ENCODE data around the gene MEST. TPM values are rescaled to one million over a fixed set of nuclear protein-coding genes. Genes with fewer than 3 reads are reported as not detected.
A peak's percentile ranks its signal among the peaks of the same experiment; 100 is the strongest.

Gene MEST
- polyA plus RNA-seq, 4 donors = 15.9 to 119 (median 21.1) TPM

- no peaks in the 10 kb centered on the region for H3K27me3 ChIP-seq (ENCODE audit: control insufficient read depth in 3 of 3, insufficient read depth in 3 of 3, low read length in 3 of 3)
- WGBS, 3 donors = 8 to 21% (median 17%) methylated on average over 5 to 6 of the region's 6 CpGs
- H3K27ac ChIP-seq (ENCODE audit: low read depth in 1 of 3, low read length in 2 of 3) = peak overlapping the region; percentile 87
- DNase-seq (no peak), FAIRE-seq (no peak)
- H3K4me1 ChIP-seq (ENCODE audit: control insufficient read depth in 3 of 3, insufficient read depth in 2 of 3, low read depth in 1 of 3, low read length in 2 of 3) = peaks cover 0 to 26% (median 0%) of the 10 kb centered on the region in 3 donors
- peaks cover 0 to 4% (median 0%) of the 10 kb centered on the region in 3 donors for H3K36me3 ChIP-seq (ENCODE audit: control insufficient read depth in 3 of 3, insufficient read depth in 2 of 3, low read depth in 1 of 3, low read length in 3 of 3)
- peaks cover 0 to 8% of the 10 kb centered on the region in 2 donors for H3K9me3 ChIP-seq (ENCODE audit: control insufficient read depth in 2 of 2, insufficient read depth in 1 of 2, low read depth in 1 of 2, low read length in 1 of 2)
- peak overlapping the region; percentile 38 to 74 (median 70) for H3K4me3 ChIP-seq (ENCODE audit: low read depth in 1 of 3, low read length in 3 of 3)
Observed at GRCh38 chr7:130486954-130487436, 4.9 kb upstream of the MEST start.

- WGBS, 3 donors = 79 to 90% (median 86%) methylated on average over 7 of the region's 7 CpGs
- DNase-seq (no peak), FAIRE-seq (no peak)
- Histone ChIP-seq H3K27ac (ENCODE audit: low read depth in 1 of 3, low read length in 2 of 3) (peak overlapping the region in 1 of 3 donors; percentile 61), H3K4me3 (ENCODE audit: low read depth in 1 of 3, low read length in 3 of 3) (no peak overlapping the region), H3K9me3 (ENCODE audit: control insufficient read depth in 2 of 2, insufficient read depth in 1 of 2, low read depth in 1 of 2, low read length in 1 of 2) (peaks cover 0 to 18% of the 10 kb centered on the region in 2 donors), H3K27me3 (ENCODE audit: control insufficient read depth in 3 of 3, insufficient read depth in 3 of 3, low read length in 3 of 3) (no peaks in the 10 kb centered on the region), H3K4me1 (ENCODE audit: control insufficient read depth in 3 of 3, insufficient read depth in 2 of 3, low read depth in 1 of 3, low read length in 2 of 3) (peaks cover 0 to 26% (median 0%) of the 10 kb centered on the region in 3 donors), H3K36me3 (ENCODE audit: control insufficient read depth in 3 of 3, insufficient read depth in 2 of 3, low read depth in 1 of 3, low read length in 3 of 3) (peaks cover 0 to 4% (median 0%) of the 10 kb centered on the region in 3 donors)
Observed at GRCh38 chr7:130488392-130489139, 3.3 kb upstream of the MEST start.

DNA sequence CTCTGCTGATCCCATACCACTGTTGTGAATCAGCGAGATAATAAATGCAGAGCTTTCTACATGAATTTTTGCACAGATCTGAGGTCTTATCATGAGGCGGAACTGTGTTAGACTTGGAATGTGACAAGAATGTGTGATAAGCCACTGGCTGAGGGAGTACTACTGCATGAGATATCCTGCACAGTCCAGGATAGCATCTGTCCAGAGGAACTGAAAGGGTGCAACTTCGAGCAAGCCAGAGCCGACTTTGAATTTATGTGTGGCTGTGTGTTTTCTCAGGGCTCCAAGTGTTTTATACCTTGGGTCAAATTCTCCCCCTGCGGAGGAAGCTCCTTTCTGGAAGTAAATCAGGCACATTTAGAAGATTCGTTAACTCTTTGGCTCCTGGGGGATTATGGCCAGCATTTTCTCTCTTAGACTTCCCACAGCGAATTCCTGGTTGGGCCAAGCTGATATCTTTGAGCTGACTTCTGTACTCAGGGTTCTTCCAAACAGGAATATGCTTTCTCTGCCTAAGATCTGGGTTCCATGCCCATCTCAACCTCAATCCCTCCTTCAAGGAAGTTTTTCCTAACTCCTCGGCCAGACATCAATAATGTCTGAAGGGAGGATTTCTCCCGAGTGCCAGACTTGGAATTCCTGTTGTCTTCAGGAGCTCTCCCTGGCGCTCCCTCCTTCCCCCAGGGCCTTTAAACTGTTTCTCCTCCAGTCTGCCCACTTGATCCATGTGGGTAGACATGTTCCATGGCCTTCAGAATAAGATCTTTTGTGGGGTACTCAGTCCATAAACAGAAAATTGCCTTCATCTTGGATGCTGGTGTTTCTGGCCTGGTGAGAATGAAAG lies 2.5 kb upstream of the MEST start:
- 75 to 82% (median 78%) methylated on average over 10 of the region's 10 CpGs for WGBS, 3 donors
- FAIRE-seq (no peak), DNase-seq (no peak)
- no peaks in the 10 kb centered on the region for H3K27me3 ChIP-seq (ENCODE audit: control insufficient read depth in 3 of 3, insufficient read depth in 3 of 3, low read length in 3 of 3)
- peak overlapping the region in 1 of 3 donors; percentile 61 for H3K27ac ChIP-seq (ENCODE audit: low read depth in 1 of 3, low read length in 2 of 3)
- H3K4me3 ChIP-seq (ENCODE audit: low read depth in 1 of 3, low read length in 3 of 3) = no peak overlapping the region
- peaks cover 0 to 4% (median 0%) of the 10 kb centered on the region in 3 donors for H3K36me3 ChIP-seq (ENCODE audit: control insufficient read depth in 3 of 3, insufficient read depth in 2 of 3, low read depth in 1 of 3, low read length in 3 of 3)
- peaks cover 0 to 30% (median 0%) of the 10 kb centered on the region in 3 donors for H3K4me1 ChIP-seq (ENCODE audit: control insufficient read depth in 3 of 3, insufficient read depth in 2 of 3, low read depth in 1 of 3, low read length in 2 of 3)
- peaks cover 0 to 18% of the 10 kb centered on the region in 2 donors for H3K9me3 ChIP-seq (ENCODE audit: control insufficient read depth in 2 of 2, insufficient read depth in 1 of 2, low read depth in 1 of 2, low read length in 1 of 2)

GRCh38 chr7:130490311-130490791 lies 1.5 kb upstream of the MEST start:
- H3K4me3 ChIP-seq (ENCODE audit: low read depth in 1 of 3, low read length in 3 of 3) = peak overlapping the region in 1 of 3 donors; percentile 30
- H3K4me1 ChIP-seq (ENCODE audit: control insufficient read depth in 3 of 3, insufficient read depth in 2 of 3, low read depth in 1 of 3, low read length in 2 of 3) = peaks cover 0 to 32% (median 0%) of the 10 kb centered on the region in 3 donors
- DNase-seq (no peak), FAIRE-seq (no peak)
- peaks cover 0 to 4% (median 0%) of the 10 kb centered on the region in 3 donors for H3K36me3 ChIP-seq (ENCODE audit: control insufficient read depth in 3 of 3, insufficient read depth in 2 of 3, low read depth in 1 of 3, low read length in 3 of 3)
- no peaks in the 10 kb centered on the region for H3K27me3 ChIP-seq (ENCODE audit: control insufficient read depth in 3 of 3, insufficient read depth in 3 of 3, low read length in 3 of 3)
- peak overlapping the region in 1 of 3 donors; percentile 61 for H3K27ac ChIP-seq (ENCODE audit: low read depth in 1 of 3, low read length in 2 of 3)
- WGBS, 3 donors = 76 to 87% (median 85%) methylated on average over 21 of the region's 21 CpGs
- H3K9me3 ChIP-seq (ENCODE audit: control insufficient read depth in 2 of 2, insufficient read depth in 1 of 2, low read depth in 1 of 2, low read length in 1 of 2) = peaks cover 0 to 18% of the 10 kb centered on the region in 2 donors

DNA sequence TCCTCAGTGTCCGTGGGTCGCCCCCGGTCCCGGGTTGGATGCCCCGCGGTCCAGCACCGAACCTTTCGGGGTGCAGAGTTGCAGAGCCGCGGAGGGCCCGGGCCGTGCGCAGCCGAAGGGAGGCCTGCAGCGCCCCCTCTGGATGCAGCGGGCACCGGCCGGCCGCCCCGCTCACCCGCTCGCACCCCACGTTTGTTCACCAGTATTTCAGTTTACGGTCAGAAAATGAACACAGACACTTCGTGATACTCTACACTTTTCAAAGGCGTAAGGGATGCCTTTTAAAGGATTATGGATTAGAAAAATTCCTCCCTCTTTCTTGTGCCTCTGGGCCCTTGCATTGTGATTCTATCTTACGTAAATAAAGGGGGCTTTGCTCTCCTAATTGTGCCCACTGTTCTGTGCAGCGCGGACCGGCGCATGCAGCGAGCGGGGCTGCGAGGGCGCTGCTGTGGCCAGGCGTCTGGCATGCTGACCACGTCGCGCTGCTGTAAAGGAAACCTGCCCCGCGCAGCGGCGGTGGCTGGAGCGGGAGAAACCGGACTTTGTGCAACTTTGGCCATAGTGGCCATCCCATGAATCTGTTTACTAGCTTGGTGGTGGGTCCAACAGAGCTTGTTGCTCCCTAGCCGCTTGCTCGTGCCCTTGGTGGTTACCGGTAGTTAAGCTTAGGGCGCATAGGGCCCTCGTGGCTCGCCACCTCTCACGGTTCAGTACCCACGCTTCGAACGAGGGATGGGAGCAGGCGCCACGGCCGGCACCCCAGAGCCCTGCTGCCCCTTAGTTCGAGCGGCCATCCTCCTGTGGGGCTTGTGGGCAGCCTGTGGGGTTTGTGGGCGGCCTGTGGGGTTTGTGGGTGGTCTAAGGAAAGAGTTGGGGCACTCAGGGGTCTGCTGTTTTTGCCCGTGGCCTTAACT lies 739 bp upstream of the MEST start:
- DNase-seq (peak in 1 of 2 donors; percentile 69), FAIRE-seq (no peak)
- peaks cover 0 to 27% (median 0%) of the 10 kb centered on the region in 3 donors for H3K4me1 ChIP-seq (ENCODE audit: control insufficient read depth in 3 of 3, insufficient read depth in 2 of 3, low read depth in 1 of 3, low read length in 2 of 3)
- peak overlapping the region in 1 of 3 donors; percentile 72 for H3K27ac ChIP-seq (ENCODE audit: low read depth in 1 of 3, low read length in 2 of 3)
- WGBS, 3 donors = 55 to 56% (median 55%) methylated on average over 61 to 62 of the region's 62 CpGs
- peaks cover 0 to 4% (median 0%) of the 10 kb centered on the region in 3 donors for H3K36me3 ChIP-seq (ENCODE audit: control insufficient read depth in 3 of 3, insufficient read depth in 2 of 3, low read depth in 1 of 3, low read length in 3 of 3)
- peaks cover 0 to 15% of the 10 kb centered on the region in 2 donors for H3K9me3 ChIP-seq (ENCODE audit: control insufficient read depth in 2 of 2, insufficient read depth in 1 of 2, low read depth in 1 of 2, low read length in 1 of 2)
- H3K27me3 ChIP-seq (ENCODE audit: control insufficient read depth in 3 of 3, insufficient read depth in 3 of 3, low read length in 3 of 3) = no peaks in the 10 kb centered on the region
- peak overlapping the region in 2 of 3 donors; percentile 39 to 58 for H3K4me3 ChIP-seq (ENCODE audit: low read depth in 1 of 3, low read length in 3 of 3)

GRCh38 chr7:130492523-130493274 lies 814 bp downstream of the MEST start:
- Histone ChIP-seq H3K27me3 (ENCODE audit: control insufficient read depth in 3 of 3, insufficient read depth in 3 of 3, low read length in 3 of 3) (no peaks in the 10 kb centered on the region), H3K36me3 (ENCODE audit: control insufficient read depth in 3 of 3, insufficient read depth in 2 of 3, low read depth in 1 of 3, low read length in 3 of 3) (peaks cover 0 to 9% (median 0%) of the 10 kb centered on the region in 3 donors), H3K4me1 (ENCODE audit: control insufficient read depth in 3 of 3, insufficient read depth in 2 of 3, low read depth in 1 of 3, low read length in 2 of 3) (peaks cover 0 to 23% (median 0%) of the 10 kb centered on the region in 3 donors), H3K27ac (ENCODE audit: low read depth in 1 of 3, low read length in 2 of 3) (peak overlapping the region in 1 of 3 donors; percentile 4), H3K4me3 (ENCODE audit: low read depth in 1 of 3, low read length in 3 of 3) (peak overlapping the region in 2 of 3 donors; percentile 39 to 58), H3K9me3 (ENCODE audit: control insufficient read depth in 2 of 2, insufficient read depth in 1 of 2, low read depth in 1 of 2, low read length in 1 of 2) (peaks cover 0 to 15% of the 10 kb centered on the region in 2 donors)
- 58 to 81% (median 76%) methylated on average over 50 of the region's 50 CpGs for WGBS, 3 donors
- DNase-seq (no peak), FAIRE-seq (no peak)

DNA sequence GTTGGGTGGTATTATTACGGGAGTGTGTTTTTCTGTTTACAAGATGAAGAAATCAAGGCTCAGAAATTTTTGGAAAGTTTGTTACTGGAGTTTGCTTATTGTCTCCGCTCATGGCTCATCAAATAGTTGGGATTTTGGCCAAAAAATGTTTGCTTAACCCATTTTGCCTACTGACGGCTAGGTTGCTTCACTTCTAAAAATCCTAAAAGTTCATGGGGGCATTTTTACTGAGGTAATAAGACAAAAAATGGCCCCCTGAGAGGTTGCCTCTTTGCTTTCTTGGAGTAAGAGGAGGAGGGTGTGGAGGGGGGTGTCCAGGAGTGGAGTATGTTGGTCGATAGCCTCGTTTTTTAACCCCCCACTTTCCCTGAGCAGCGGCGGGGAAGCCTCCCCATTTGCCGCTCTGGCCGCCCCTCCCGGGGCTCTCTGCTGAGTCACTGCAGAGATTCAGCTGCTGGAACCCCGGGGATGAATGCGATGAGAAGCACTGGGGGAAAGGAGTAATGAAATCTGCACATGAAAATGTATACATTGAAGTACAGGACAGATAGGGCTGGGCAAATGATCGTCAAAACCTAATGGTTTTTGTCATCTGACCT lies 1.5 kb downstream of the MEST start:
- 53 to 83% (median 72%) methylated on average over 13 of the region's 13 CpGs for WGBS, 3 donors
- FAIRE-seq (no peak), DNase-seq (no peak)
- Histone ChIP-seq H3K9me3 (ENCODE audit: control insufficient read depth in 2 of 2, insufficient read depth in 1 of 2, low read depth in 1 of 2, low read length in 1 of 2) (peaks cover 0 to 15% of the 10 kb centered on the region in 2 donors), H3K27me3 (ENCODE audit: control insufficient read depth in 3 of 3, insufficient read depth in 3 of 3, low read length in 3 of 3) (no peaks in the 10 kb centered on the region), H3K4me1 (ENCODE audit: control insufficient read depth in 3 of 3, insufficient read depth in 2 of 3, low read depth in 1 of 3, low read length in 2 of 3) (peaks cover 0 to 21% (median 0%) of the 10 kb centered on the region in 3 donors), H3K36me3 (ENCODE audit: control insufficient read depth in 3 of 3, insufficient read depth in 2 of 3, low read depth in 1 of 3, low read length in 3 of 3) (peaks cover 0 to 15% (median 4%) of the 10 kb centered on the region in 3 donors), H3K27ac (ENCODE audit: low read depth in 1 of 3, low read length in 2 of 3) (no peak overlapping the region), H3K4me3 (ENCODE audit: low read depth in 1 of 3, low read length in 3 of 3) (peak overlapping the region in 1 of 3 donors; percentile 58)

Data from small intestine (tissue), 7 donors.